GM19455 (cell line): Measurements from ENCODE around the gene EXOC4.
"Not testable (repeated sequence)": the region's sequence is repeated elsewhere in the genome, so short reads cannot be mapped to it uniquely, and the experiment has no call there.

Source experiments
- ATAC-seq: cut with Tn5 transposase; IDR thresholded peaks from one replicate; pipeline ENCODE4 v1.9.1; 2021; ENCODE audit not compliant: unreplicated experiment

EXOC4 gene

DNA sequence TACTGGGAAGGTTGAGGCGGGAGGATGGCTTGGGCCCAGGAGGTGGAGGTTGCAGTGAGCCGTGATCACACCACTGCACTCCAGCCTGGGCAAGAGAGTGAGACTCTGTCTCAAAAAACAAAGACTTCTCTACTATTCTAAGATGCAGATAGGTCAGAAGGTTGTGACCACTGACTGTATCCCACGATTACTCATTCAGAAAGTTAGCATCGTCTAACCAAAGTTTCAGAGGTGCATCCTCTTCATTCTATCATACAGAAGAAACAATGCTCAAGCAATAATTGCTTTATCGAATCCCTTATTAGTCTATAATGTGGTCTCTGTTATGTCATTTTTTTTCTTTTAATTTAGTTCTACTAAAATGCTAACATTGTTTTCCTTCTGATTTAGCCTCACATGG, 525.6 kb downstream of the EXOC4 start:
- ATAC-seq = no peak

DNA sequence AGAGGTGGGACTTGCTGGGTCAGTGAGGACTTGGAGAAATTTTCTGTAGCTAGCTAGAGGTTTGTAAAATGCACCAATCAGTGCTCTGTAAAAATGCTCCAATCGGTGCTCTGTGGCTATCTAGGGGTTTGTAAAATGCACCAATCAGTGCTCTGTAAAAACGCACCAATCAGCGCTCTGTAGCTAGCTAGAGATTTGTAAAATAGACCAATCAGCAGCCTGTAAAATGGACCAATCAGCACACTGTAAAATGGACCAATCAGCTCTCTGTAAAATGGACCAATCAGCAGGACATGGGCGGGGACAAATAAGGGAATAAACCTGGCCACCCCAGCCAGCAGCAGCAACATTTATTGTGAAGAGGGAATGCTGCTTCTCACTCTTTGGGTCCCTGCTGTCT, 526.7 kb downstream of the EXOC4 start:
- ATAC-seq = not testable (repeated sequence)

- ATAC-seq = no peak
These were observed 528.0 kb downstream of the EXOC4 start for GRCh38 chr7:133780912-133781311.

GRCh38 chr7:133781486-133782090, 528.7 kb downstream of the EXOC4 start:
- ATAC-seq = no peak

- ATAC-seq = no peak
These were observed 529.6 kb downstream of the EXOC4 start for GRCh38 chr7:133782470-133782869.

DNA sequence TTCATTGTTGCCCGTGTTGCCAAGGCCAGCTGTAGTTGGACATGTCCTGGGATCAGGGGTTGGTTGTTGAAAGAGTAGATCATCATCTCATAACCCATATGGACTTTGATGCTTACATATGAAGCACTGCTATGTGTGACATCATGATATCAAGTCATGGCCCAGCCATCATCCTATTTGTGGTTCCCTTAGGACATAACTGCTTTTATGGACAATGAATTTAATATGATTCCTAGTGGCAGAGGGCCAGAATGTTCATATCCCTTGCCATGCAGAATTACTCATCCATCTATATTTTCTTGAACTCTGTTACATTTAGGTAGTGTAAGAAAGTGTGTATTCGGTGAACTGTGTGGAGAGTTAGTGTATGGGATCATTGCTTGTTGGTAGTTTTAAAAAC, 530.4 kb downstream of the EXOC4 start:
- no peak for ATAC-seq

DNA sequence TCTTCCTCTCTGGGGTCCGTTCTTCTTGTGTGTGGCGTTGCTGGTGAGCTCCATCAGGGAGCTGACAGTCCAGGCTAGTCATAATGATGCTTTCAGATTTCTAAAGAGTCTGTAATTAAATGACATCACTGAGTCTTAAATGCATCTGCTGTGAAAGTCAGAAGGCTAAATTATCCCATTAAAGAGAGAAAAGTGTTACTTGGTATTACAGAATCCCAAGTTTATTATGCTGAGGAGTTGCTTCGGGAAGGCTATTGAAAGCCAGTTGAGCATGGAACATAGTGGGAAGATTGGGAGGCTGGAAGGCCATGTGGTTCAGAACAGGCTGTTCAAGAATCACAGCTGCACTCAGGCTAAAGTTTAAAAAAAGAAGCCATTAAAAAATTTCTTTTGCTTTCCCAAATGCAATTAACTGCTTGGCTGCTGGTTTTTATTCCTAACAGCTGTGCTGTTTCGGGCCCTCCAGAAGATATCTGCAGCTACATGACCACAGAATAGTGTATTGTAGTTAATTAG, 531.7 kb downstream of the EXOC4 start:
- ATAC-seq = no peak

DNA sequence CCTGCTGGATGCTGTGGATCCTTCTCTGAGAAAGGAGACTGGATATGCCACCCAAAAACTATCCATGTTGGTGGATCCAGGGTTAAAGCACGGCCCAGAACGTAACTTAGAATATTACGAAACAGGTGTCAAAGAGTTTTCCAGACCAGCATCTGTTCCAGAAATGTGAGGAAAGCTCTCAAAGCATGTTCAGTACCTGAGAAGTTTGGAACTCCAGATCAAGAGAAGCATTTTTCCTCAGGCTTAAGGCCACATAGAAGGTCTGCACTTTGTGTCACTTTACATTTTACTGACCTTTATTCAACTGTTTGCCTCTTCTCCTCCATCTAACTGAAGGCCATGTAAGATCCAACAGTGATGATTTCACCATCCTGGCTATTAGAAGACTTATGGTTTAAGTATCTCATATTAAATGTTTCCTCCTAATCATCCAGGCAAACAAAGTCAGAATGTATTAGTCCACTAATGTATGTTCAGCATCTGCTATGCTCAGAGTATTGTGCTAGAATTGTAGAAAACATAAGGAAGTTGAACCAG, 533.6 kb downstream of the EXOC4 start:
- ATAC-seq = no peak

- ATAC-seq = no peak
These were observed 537.1 kb downstream of the EXOC4 start for GRCh38 chr7:133789974-133790373.

DNA sequence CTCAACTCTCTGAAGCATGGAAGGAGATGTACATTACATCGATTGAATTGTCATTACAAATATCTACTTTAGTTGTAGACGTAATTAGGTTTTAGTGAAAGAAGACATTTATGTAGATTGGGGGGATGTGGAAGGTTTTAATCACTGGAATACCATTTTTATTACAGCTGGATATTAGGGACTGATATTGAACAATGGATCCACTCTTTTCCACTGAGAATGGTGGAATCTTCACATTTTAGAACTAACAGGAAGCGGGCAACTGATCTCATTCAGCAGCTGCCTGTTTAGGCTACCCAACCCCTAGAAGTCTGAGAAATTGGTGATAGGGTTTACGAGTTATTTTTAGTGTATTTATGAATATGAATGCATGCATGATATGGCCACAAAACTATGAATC, 538.0 kb downstream of the EXOC4 start:
- ATAC-seq = no peak

DNA sequence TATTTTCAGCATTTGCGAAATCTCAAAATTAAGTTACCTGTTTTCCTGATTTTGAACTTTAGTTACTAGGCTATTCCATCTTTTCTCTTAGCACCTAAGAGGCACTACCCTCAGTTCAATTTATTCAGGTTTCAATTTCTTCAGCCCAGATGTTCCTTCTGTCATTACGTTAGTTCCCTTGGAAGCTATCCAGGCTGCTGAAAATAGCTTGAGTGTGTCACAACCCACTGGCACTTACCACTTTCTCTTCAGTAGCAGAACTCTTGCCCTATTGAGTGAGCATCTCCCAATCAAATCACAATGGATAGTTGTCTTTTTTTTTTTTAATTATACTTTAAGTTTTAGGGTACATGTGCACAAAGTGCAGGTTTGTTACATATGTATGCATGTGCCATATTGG, 541.6 kb downstream of the EXOC4 start:
- no peak for ATAC-seq

GRCh38 chr7:133795068-133795665, 542.3 kb downstream of the EXOC4 start:
- no peak for ATAC-seq

- ATAC-seq = no peak
These were observed 544.2 kb downstream of the EXOC4 start for GRCh38 chr7:133796782-133797745.

GRCh38 chr7:133797818-133798520, 545.1 kb downstream of the EXOC4 start:
- ATAC-seq = no peak

DNA sequence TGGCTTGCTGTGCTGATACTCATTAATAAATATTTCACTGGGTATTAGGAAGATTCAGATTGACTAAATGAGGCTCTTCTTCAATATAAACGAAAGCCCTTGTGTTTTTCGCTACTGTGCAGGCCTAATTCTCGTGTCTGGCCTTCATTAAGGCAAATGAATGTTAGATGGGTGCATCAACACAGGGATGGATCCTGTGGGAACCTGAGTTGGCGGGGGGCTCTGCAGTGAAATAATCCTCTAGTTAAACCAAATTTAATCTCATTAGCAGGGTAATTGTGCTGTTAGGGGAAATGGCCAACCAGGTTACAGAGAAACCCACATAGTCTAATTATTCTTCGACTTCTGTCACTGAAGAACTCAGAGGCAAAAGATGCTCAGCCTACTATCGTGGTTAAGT, 548.5 kb downstream of the EXOC4 start:
- no peak for ATAC-seq

GRCh38 chr7:133804127-133804526, 551.2 kb downstream of the EXOC4 start:
- ATAC-seq = no peak

GRCh38 chr7:133805426-133805825, 552.5 kb downstream of the EXOC4 start:
- no peak for ATAC-seq

DNA sequence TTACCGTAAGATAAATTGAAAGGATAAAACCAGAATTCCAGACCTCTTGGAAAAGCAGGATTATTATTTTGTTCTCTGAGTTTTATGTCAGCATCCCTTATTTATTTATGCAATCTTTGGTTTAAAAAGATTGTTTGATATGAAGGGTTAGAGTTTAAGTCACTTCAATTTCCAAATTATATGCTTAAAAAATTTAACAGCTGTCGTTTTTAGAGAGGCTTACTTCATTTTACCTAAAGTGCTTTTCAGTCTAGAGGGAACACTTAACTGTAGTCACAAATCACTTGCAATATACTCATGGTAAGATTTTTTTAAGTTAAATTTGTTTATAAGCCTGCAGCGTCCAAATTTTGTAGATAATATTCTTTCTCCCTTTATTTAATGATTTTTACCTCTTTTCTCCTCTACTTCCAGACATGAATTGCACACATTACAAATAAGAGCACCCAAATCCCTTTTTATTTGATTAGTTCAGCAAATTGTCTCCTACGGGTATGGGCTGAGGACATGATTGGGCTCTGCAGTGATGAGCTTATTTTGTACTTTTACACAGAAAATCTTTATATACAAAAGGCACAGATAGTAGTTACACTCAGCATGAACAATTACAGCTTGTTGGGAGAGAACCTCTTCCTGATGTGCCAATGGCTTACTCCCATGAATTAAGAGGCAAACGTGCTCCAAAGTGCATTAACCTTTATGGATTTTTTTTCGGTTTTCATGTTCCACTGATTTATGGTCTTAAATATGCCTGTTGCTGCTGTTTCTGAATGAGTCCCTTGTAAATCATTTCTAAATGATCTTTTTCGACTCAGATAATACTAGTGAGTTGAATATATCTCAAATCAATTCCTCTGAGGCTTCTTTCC, 555.0 kb downstream of the EXOC4 start:
- no peak for ATAC-seq

GRCh38 chr7:133808493-133808866, 555.6 kb downstream of the EXOC4 start:
- ATAC-seq = no peak

- no peak for ATAC-seq
These were observed 560.0 kb downstream of the EXOC4 start for GRCh38 chr7:133812877-133813276.
